H9 (cell line): ENCODE data around the gene ATP10B. TPM values are rescaled to one million over a fixed set of nuclear protein-coding genes. Genes with fewer than 3 reads are reported as not detected.

Experiments
- DNase-seq: peaks from one replicate; pipeline ENCODE4 v3.0.0-alpha.2; 2017
- H2AFZ ChIP-seq: one replicate; pipeline ENCODE4 v1.6.1; 2013; ENCODE audit warnings: mild to moderate bottlenecking, low read length, control low read depth, moderate library complexity
- H2AK5ac ChIP-seq: 2 replicates; pipeline ENCODE4 v1.6.1; 2013; ENCODE audit warnings: low read length, control low read depth, mixed read lengths; ENCODE audit not compliant: insufficient read length
- H2BK120ac ChIP-seq: one replicate; pipeline ENCODE4 v1.6.1; 2013; ENCODE audit warnings: low read depth, mild to moderate bottlenecking, low read length, control low read depth, inconsistent platforms; ENCODE audit not compliant: poor library complexity, severe bottlenecking
- H2BK12ac ChIP-seq: 2 replicates; pipeline ENCODE4 v1.6.1; 2013; ENCODE audit warnings: low read length, control low read depth, mixed read lengths, low read depth; ENCODE audit not compliant: insufficient read length
- H2BK15ac ChIP-seq: 2 replicates; pipeline ENCODE4 v1.6.1; 2013; ENCODE audit warnings: low read depth, low read length, control low read depth
- H2BK20ac ChIP-seq: one replicate; pipeline ENCODE4 v1.6.1; 2013; ENCODE audit warnings: low read depth, mild to moderate bottlenecking, low read length, control low read depth, inconsistent platforms; ENCODE audit not compliant: poor library complexity, severe bottlenecking
- H2BK5ac ChIP-seq: 2 replicates; pipeline ENCODE4 v1.6.1; 2013; ENCODE audit warnings: low read length, control low read depth, mixed read lengths; ENCODE audit not compliant: insufficient read length
- H3K14ac ChIP-seq: 2 replicates; pipeline ENCODE4 v1.6.1; 2013; ENCODE audit warnings: low read length, control low read depth; ENCODE audit not compliant: insufficient read depth
- H3K18ac ChIP-seq: 2 replicates; pipeline ENCODE4 v1.6.1; 2013; ENCODE audit warnings: low read depth, mild to moderate bottlenecking, mixed read lengths, low read length, control low read depth; ENCODE audit not compliant: insufficient read length
- H3K23ac ChIP-seq: 2 replicates; pipeline ENCODE4 v1.6.1; 2013; ENCODE audit warnings: low read length, control low read depth, mixed read lengths, low read depth; ENCODE audit not compliant: insufficient read length
- H3K23me2 ChIP-seq: 2 replicates; pipeline ENCODE4 v1.6.1; 2013; ENCODE audit warnings: low read depth, mild to moderate bottlenecking, mixed read lengths, low read length, control low read depth; ENCODE audit not compliant: insufficient read length, poor library complexity, severe bottlenecking
- H3K27ac ChIP-seq: 2 replicates; pipeline ENCODE4 v1.5.1; 2013; ENCODE audit warnings: low read length, control low read depth, mixed read lengths, low read depth; ENCODE audit not compliant: insufficient read length
- H3K27me3 ChIP-seq: 2 replicates; pipeline ENCODE4 v1.6.1; 2013; ENCODE audit warnings: low read length, control low read depth, inconsistent platforms; ENCODE audit not compliant: insufficient read depth
- H3K4ac ChIP-seq: 2 replicates; pipeline ENCODE4 v1.6.1; 2013; ENCODE audit warnings: low read depth, mild to moderate bottlenecking, control low read depth, inconsistent platforms, low read length, moderate library complexity
- H3K4me1 ChIP-seq: 2 replicates; pipeline ENCODE4 v1.6.1; 2013; ENCODE audit warnings: low read length, control low read depth, inconsistent platforms; ENCODE audit not compliant: insufficient read depth
- H3K4me2 ChIP-seq: 2 replicates; pipeline ENCODE4 v1.6.1; 2013; ENCODE audit warnings: low read length, control low read depth, mixed read lengths; ENCODE audit not compliant: insufficient read length, insufficient read depth
- H3K56ac ChIP-seq: 2 replicates; pipeline ENCODE4 v1.6.1; 2013; ENCODE audit warnings: low read depth, mild to moderate bottlenecking, mixed read lengths, low read length, control low read depth; ENCODE audit not compliant: insufficient read length
- H3K79me1 ChIP-seq: 2 replicates; pipeline ENCODE4 v1.6.1; 2013; ENCODE audit warnings: low read depth, mild to moderate bottlenecking, moderate library complexity, low read length, control low read depth, inconsistent platforms; ENCODE audit not compliant: insufficient read depth, poor library complexity, severe bottlenecking
- H3K79me2 ChIP-seq: 2 replicates; pipeline ENCODE4 v1.6.1; 2013; ENCODE audit warnings: low read length, control low read depth, inconsistent platforms; ENCODE audit not compliant: insufficient read depth
- H3K9ac ChIP-seq: 2 replicates; pipeline ENCODE4 v1.6.1; 2013; ENCODE audit warnings: low read length, control low read depth, mixed read lengths; ENCODE audit not compliant: insufficient read length; ENCODE audit errors: extremely low read depth
- H3K9me3 ChIP-seq: one replicate; pipeline ENCODE4 v1.6.1; 2013; ENCODE audit warnings: low read depth, low read length, inconsistent platforms; ENCODE audit not compliant: control insufficient read depth
- H3T11ph ChIP-seq: one replicate; pipeline ENCODE4 v1.6.1; 2013; ENCODE audit warnings: mild to moderate bottlenecking, low read length, control low read depth, inconsistent platforms
- H4K20me1 ChIP-seq: one replicate; pipeline ENCODE4 v1.6.1; 2013; ENCODE audit not compliant: control insufficient read depth, insufficient read length, insufficient read depth
- H4K5ac ChIP-seq: 2 replicates; pipeline ENCODE4 v1.6.1; 2013; ENCODE audit warnings: low read depth, mild to moderate bottlenecking, mixed read lengths, low read length, control low read depth; ENCODE audit not compliant: insufficient read length
- H4K8ac ChIP-seq: replicated peaks from 2 replicates; pipeline ENCODE4 v1.6.1; 2013; ENCODE audit warnings: low read length, control low read depth, mixed read lengths, low read depth; ENCODE audit not compliant: insufficient read length
- H4K91ac ChIP-seq: 2 replicates; pipeline ENCODE4 v1.6.1; 2013; ENCODE audit warnings: low read depth, mild to moderate bottlenecking, moderate library complexity, mixed read lengths, low read length, control low read depth; ENCODE audit not compliant: insufficient read length
- H3K27ac Mint-ChIP-seq, 3 experiments: 2 replicates in 2 of 3; 3 replicates in 1 of 3; pipeline ENCODE4 v1.8.0; 2020 to 2021; ENCODE audit warnings: mixed read lengths in 3 of 3, mild to moderate bottlenecking in 1 of 3, moderate library complexity in 1 of 3
- H3K27me3 Mint-ChIP-seq: 2 replicates; pipeline ENCODE4 v1.8.0; 2021; ENCODE audit warnings: low read depth, mild to moderate bottlenecking, moderate library complexity, mixed read lengths
- H3K36me3 Mint-ChIP-seq, 3 experiments: 2 replicates in 2 of 3; 3 replicates in 1 of 3; pipeline ENCODE4 v1.8.0; 2020 to 2021; ENCODE audit warnings: low read depth in 3 of 3, mixed read lengths in 3 of 3; ENCODE audit not compliant: insufficient read depth in 1 of 3
- H3K4me1 Mint-ChIP-seq, 2 experiments: 2 replicates each; pipeline ENCODE4 v1.8.0; 2020; ENCODE audit warnings: mixed read lengths in 2 of 2
- H3K4me3 Mint-ChIP-seq, 2 experiments: 2 replicates in 1 of 2; 3 replicates in 1 of 2; pipeline ENCODE4 v1.8.0; 2020 to 2021; ENCODE audit warnings: mild to moderate bottlenecking in 2 of 2, mixed read lengths in 2 of 2, moderate library complexity in 1 of 2
- H3K9me3 Mint-ChIP-seq, 2 experiments: 2 replicates in 1 of 2; 3 replicates in 1 of 2; pipeline ENCODE4 v1.8.0; 2020; ENCODE audit warnings: mild to moderate bottlenecking in 2 of 2, mixed read lengths in 2 of 2, moderate library complexity in 1 of 2
- WGBS: extraction: QIAGEN DNeasy Blood & Tissue Kit; methylation state at CpG from one replicate; pipeline ENCODE4 v1.1.7; 2013; ENCODE audit warnings: missing lambda C conversion rate, low lambda C conversion rate, mixed read lengths; ENCODE audit not compliant: insufficient read length; ENCODE audit errors: extremely low coverage; 5-methylcytosine and 5-hydroxymethylcytosine counted together
- total RNA-seq: library from RNA; stranded (reverse); gene quantifications from 2 replicates; pipeline ENCODE4 v1.2.1, GENCODE V29; 2021
- TF ChIP-seq, protein P1 (sequence below): fragments of 200-600 bp; sonication (generic); conservative IDR thresholded peaks from 3 replicates; pipeline ENCODE4 v1.8.0; 2021; ENCODE audit warnings: antibody characterized with exemption, mild to moderate bottlenecking

Gene ATP10B
- total RNA-seq, 1 experiment from 2014 or later, result 0.42 TPM

DNA sequence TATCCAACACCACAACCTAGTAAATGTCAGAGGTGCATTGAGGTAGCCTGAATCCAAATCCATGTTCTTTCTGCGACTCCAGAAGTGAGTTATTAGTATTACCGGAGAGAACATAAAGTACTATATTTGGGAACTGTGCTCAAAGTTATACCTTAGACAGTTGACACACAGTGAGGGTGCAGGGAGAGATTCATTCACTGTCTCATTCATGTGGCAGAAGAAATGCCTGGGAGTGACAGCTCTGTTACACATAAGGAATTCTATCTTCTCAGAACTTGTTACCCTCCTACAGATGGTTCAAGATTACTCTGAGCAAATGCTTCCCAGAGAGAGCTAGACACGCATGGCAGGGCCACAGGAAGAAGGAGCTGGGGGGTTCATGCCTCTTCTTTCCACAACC lies 103.0 kb downstream of the ATP10B start:
- no peaks in the 10 kb centered on the region for H3K79me2 ChIP-seq
- no peaks in the 10 kb centered on the region for H3K9me3 Mint-ChIP-seq
- H3K18ac ChIP-seq, result no peak overlapping the region
- H3T11ph ChIP-seq, result no peak overlapping the region
- H4K5ac ChIP-seq, result no peak overlapping the region
- no peak overlapping the region for H2BK15ac ChIP-seq
- H4K8ac ChIP-seq, result no peak overlapping the region
- no peak overlapping the region for H3K27ac Mint-ChIP-seq
- no peaks in the 10 kb centered on the region for H4K20me1 ChIP-seq
- no peak overlapping the region for H3K23ac ChIP-seq
- no peak for DNase-seq
- H3K27me3 Mint-ChIP-seq, result no peaks in the 10 kb centered on the region
- H3K23me2 ChIP-seq, result no peaks in the 10 kb centered on the region
- no peak overlapping the region for H4K91ac ChIP-seq
- no peaks in the 10 kb centered on the region for H3K79me1 ChIP-seq
- no peak overlapping the region for H2BK20ac ChIP-seq
- no peak overlapping the region for H3K4me2 ChIP-seq
- H2BK120ac ChIP-seq, result no peak overlapping the region
- no peak overlapping the region for H3K9ac ChIP-seq
- no peak overlapping the region for H2AFZ ChIP-seq
- H3K36me3 Mint-ChIP-seq, result no peaks in the 10 kb centered on the region
- no peaks in the 10 kb centered on the region for H3K4me1 ChIP-seq
- H2BK5ac ChIP-seq, result no peak overlapping the region
- H3K4me3 Mint-ChIP-seq, result no peak overlapping the region
- no CpG with 5 or more reads among the region's 3 CpGs for WGBS
- H3K56ac ChIP-seq, result no peak overlapping the region
- H3K4me1 Mint-ChIP-seq, result peaks cover 13 to 23% of the 10 kb centered on the region in 2 experiments
- no peak overlapping the region for H2BK12ac ChIP-seq
- no peak overlapping the region for H3K14ac ChIP-seq
- H2AK5ac ChIP-seq, result no peak overlapping the region
- TF ChIP-seq, protein P1, sequence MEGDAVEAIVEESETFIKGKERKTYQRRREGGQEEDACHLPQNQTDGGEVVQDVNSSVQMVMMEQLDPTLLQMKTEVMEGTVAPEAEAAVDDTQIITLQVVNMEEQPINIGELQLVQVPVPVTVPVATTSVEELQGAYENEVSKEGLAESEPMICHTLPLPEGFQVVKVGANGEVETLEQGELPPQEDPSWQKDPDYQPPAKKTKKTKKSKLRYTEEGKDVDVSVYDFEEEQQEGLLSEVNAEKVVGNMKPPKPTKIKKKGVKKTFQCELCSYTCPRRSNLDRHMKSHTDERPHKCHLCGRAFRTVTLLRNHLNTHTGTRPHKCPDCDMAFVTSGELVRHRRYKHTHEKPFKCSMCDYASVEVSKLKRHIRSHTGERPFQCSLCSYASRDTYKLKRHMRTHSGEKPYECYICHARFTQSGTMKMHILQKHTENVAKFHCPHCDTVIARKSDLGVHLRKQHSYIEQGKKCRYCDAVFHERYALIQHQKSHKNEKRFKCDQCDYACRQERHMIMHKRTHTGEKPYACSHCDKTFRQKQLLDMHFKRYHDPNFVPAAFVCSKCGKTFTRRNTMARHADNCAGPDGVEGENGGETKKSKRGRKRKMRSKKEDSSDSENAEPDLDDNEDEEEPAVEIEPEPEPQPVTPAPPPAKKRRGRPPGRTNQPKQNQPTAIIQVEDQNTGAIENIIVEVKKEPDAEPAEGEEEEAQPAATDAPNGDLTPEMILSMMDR, result no peak
- no peak overlapping the region for H3K4ac ChIP-seq
- no peaks in the 10 kb centered on the region for H3K27me3 ChIP-seq
- H3K27ac ChIP-seq, result no peak overlapping the region
- no peaks in the 10 kb centered on the region for H3K9me3 ChIP-seq
